K562 (cell line): ENCODE data around the gene ASGR1. TPM values are rescaled to one million over a fixed set of nuclear protein-coding genes. Genes with fewer than 3 reads are reported as not detected.
A peak's percentile ranks its signal among the peaks of the same experiment; 100 is the strongest.

ENCODE experiments used
- DACH1 ChIP-seq: fragments of 450-650 bp; IDR thresholded peaks from 2 replicates; pipeline ENCODE4 v1.6.1; 2018; ENCODE audit not compliant: partially characterized antibody
- DDX20 ChIP-seq: fragments of 450-650 bp; IDR thresholded peaks from 2 replicates; pipeline ENCODE4 v1.6.1; 2016; ENCODE audit warnings: missing genetic modification characterization, low read depth, mild to moderate bottlenecking, missing compliant biosample characterization, moderate library complexity
- E2F3 ChIP-seq: fragments of 250-450 bp; sonication (Bioruptor Pico); IDR thresholded peaks from 2 replicates; pipeline ENCODE4 v1.4.0; 2020; ENCODE audit warnings: mild to moderate bottlenecking
- ESRRA ChIP-seq: fragments of 450-650 bp; IDR thresholded peaks from 2 replicates; pipeline ENCODE4 v1.6.1; 2014; ENCODE audit warnings: low read depth, mild to moderate bottlenecking, moderate library complexity, borderline replicate concordance
- FOXP1 ChIP-seq: sonication (generic); formaldehyde crosslinking; IDR thresholded peaks from 2 replicates; pipeline ENCODE4 v1.8.0; 2022; ENCODE audit warnings: mild to moderate bottlenecking, missing genetic modification reagents
- HINFP ChIP-seq: fragments of 450-650 bp; conservative IDR thresholded peaks from 2 replicates; pipeline ENCODE4 v1.6.1; 2016; ENCODE audit warnings: missing genetic modification characterization, low read depth, mild to moderate bottlenecking, control low read depth, missing compliant biosample characterization
- KAT7 ChIP-seq: sonication (generic); formaldehyde crosslinking; IDR thresholded peaks from 2 replicates; pipeline ENCODE4 v1.8.0; 2022; ENCODE audit warnings: missing genetic modification reagents, mild to moderate bottlenecking, borderline replicate concordance
- MED1 ChIP-seq: sonication (generic); formaldehyde crosslinking; IDR thresholded peaks from 2 replicates; pipeline ENCODE4 v1.8.1; 2023; ENCODE audit warnings: missing genetic modification reagents, borderline replicate concordance
- NR2C1 ChIP-seq, 2 experiments: fragments of 450-650 bp; IDR thresholded peaks; 2 replicates each; pipeline ENCODE4 v1.6.1; 2017; ENCODE audit warnings: mild to moderate bottlenecking in 2 of 2, antibody characterized with exemption in 1 of 2, inconsistent platforms in 1 of 2, missing compliant biosample characterization in 1 of 2, missing genetic modification characterization in 1 of 2
- RBM22 ChIP-seq: fragments of 200-400 bp; formaldehyde crosslinking; IDR thresholded peaks from 2 replicates; pipeline ENCODE4 v1.6.1; 2018; ENCODE audit warnings: low read length, low read depth; ENCODE audit not compliant: poor library complexity, severe bottlenecking
- SMAD3 ChIP-seq: fragments of 450-650 bp; formaldehyde crosslinking; conservative IDR thresholded peaks from 2 replicates; pipeline ENCODE4 v1.4.0; 2020; ENCODE audit warnings: mild to moderate bottlenecking
- TAF1 ChIP-seq: IDR thresholded peaks from 2 replicates; pipeline ENCODE4 v1.6.1; 2011; ENCODE audit warnings: mild to moderate bottlenecking, low read length, moderate library complexity; ENCODE audit not compliant: insufficient read depth, control insufficient read depth, severe bottlenecking; ENCODE audit errors: extremely low read depth
- TOE1 ChIP-seq, 2 experiments: fragments of 450-650 bp in 1 of 2; sonication (generic) in 1 of 2; formaldehyde crosslinking in 1 of 2; IDR thresholded peaks; 2 replicates each; pipeline versions ENCODE4 v1.7.1 to v1.8.0; 2016 to 2022; ENCODE audit warnings: borderline replicate concordance in 2 of 2, mild to moderate bottlenecking in 2 of 2, antibody characterized with exemption in 1 of 2, inconsistent platforms in 1 of 2, low read depth in 1 of 2, missing genetic modification reagents in 1 of 2, moderate library complexity in 1 of 2
- TRIM24 ChIP-seq, 2 experiments: fragments of 450-650 bp; IDR thresholded peaks; 2 replicates each; pipeline ENCODE4 v1.6.1; 2016
- XRCC4 ChIP-seq: IDR thresholded peaks from one replicate; pipeline ENCODE4 v1.6.1; 2011; ENCODE audit not compliant: insufficient read depth, insufficient read length; ENCODE audit errors: extremely low read depth
- ZNF24 ChIP-seq: fragments of 450-650 bp; IDR thresholded peaks from 2 replicates; pipeline ENCODE4 v1.6.1; 2016
- ZNF41 ChIP-seq: fragments of 250-450 bp; sonication (Bioruptor Pico); conservative IDR thresholded peaks from 2 replicates; pipeline ENCODE4 v1.4.0; 2020; ENCODE audit warnings: mild to moderate bottlenecking
- ZNF551 ChIP-seq: fragments of 250-450 bp; sonication (Bioruptor Pico); IDR thresholded peaks from 2 replicates; pipeline ENCODE4 v1.5.0; 2021; ENCODE audit warnings: mild to moderate bottlenecking, moderate library complexity
- ZNF586 ChIP-seq: fragments of 450-650 bp; formaldehyde crosslinking; conservative IDR thresholded peaks from 2 replicates; pipeline ENCODE4 v1.4.0; 2020; ENCODE audit warnings: mild to moderate bottlenecking, moderate library complexity
- ZNF77 ChIP-seq: fragments of 250-450 bp; sonication (Bioruptor Pico); IDR thresholded peaks from 2 replicates; pipeline ENCODE4 v1.5.0; 2020
- polyA plus RNA-seq, 8 experiments: library from polyadenylated mRNA; depleted of rRNA in 4 of 8; stranded (reverse) in 5 of 8; unstranded in 3 of 8; fragments of >200 nt; fragmentation: Nextera tagmentation in 2 of 8; fragmentation: Illumina TruSeq in 1 of 8; extraction: Ambion mirVana in 2 of 8; extraction: Trizol in 1 of 8; gene quantifications; 2 replicates each; pipeline versions ENCODE4 v1.2.1 to v1.2.3, GENCODE V29; 2011 to 2014; ENCODE audit warnings: inconsistent platforms in 1 of 8, missing spikeins in 1 of 8
- total RNA-seq, 7 experiments: library from RNA; depleted of rRNA in 6 of 7; stranded (reverse); fragments of >200 nt in 6 of 7; fragmentation: Illumina TruSeq in 2 of 7; extraction: Trizol in 2 of 7; gene quantifications; 2 replicates each; pipeline versions ENCODE4 v1.2.1 to v1.2.3, GENCODE V29; 2011 to 2021; ENCODE audit warnings: low replicate concordance in 1 of 7
- TF ChIP-seq, protein P1 (sequence below), 2 experiments: fragments of 200-800 bp in 1 of 2; sonication (Bioruptor generic) in 1 of 2; sonication (generic) in 1 of 2; formaldehyde crosslinking in 1 of 2; IDR thresholded peaks in 1 of 2; conservative IDR thresholded peaks in 1 of 2; 2 replicates each; pipeline versions ENCODE4 v1.5.0 to v1.6.1; 2016 to 2020; ENCODE audit warnings: missing compliant biosample characterization in 1 of 2, missing genetic modification characterization in 1 of 2, missing genetic modification reagents in 1 of 2
- TF ChIP-seq, protein P2 (sequence below): fragments of 250-450 bp; sonication (Bioruptor Pico); IDR thresholded peaks from 2 replicates; pipeline ENCODE4 v1.9.0; 2021; ENCODE audit warnings: mild to moderate bottlenecking, inconsistent platforms

The ASGR1 gene
- total and polyA plus RNA-seq, 9 of the 15 experiments (the other 6 are each of a cell fraction or from before 2014, with no cell fraction given): 0.11 to 1.0 (median 0.64) TPM; not detected in 2

- TF ChIP-seq ZNF586 (CRISPR knock-in tag): no peak
- TF ChIP-seq ZNF24: no peak
- TF ChIP-seq E2F3: no peak
- no peak for TF ChIP-seq RBM22
- no peak for TF ChIP-seq ZNF77 (CRISPR knock-in tag)
- TF ChIP-seq ZNF41 (CRISPR knock-in tag): no peak
- TF ChIP-seq TOE1 (IDR thresholded peaks at IDR 0.05; ENCODE audit: borderline replicate concordance): no peak
- no peak for TF ChIP-seq TOE1 (CRISPR knock-in tag; IDR thresholded peaks at IDR 0.05; ENCODE audit: borderline replicate concordance, low read depth)
- no peak for TF ChIP-seq NR2C1 (IDR thresholded peaks at IDR 0.05)
- no peak for TF ChIP-seq NR2C1 (tag; IDR thresholded peaks at IDR 0.05)
- TF ChIP-seq, protein P1, sequence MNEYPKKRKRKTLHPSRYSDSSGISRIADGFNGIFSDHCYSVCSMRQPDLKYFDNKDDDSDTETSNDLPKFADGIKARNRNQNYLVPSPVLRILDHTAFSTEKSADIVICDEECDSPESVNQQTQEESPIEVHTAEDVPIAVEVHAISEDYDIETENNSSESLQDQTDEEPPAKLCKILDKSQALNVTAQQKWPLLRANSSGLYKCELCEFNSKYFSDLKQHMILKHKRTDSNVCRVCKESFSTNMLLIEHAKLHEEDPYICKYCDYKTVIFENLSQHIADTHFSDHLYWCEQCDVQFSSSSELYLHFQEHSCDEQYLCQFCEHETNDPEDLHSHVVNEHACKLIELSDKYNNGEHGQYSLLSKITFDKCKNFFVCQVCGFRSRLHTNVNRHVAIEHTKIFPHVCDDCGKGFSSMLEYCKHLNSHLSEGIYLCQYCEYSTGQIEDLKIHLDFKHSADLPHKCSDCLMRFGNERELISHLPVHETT (CRISPR knock-in tag; conservative IDR thresholded peaks at IDR 0.05 in 1 of 2, IDR thresholded peaks at IDR 0.05 in 1 of 2): no peak
- no peak for TF ChIP-seq DACH1
- TF ChIP-seq DDX20 (tag): no peak
- no peak for TF ChIP-seq KAT7 (CRISPR knock-in tag)
- TF ChIP-seq SMAD3 (CRISPR knock-in tag): no peak
- TF ChIP-seq, protein P2, sequence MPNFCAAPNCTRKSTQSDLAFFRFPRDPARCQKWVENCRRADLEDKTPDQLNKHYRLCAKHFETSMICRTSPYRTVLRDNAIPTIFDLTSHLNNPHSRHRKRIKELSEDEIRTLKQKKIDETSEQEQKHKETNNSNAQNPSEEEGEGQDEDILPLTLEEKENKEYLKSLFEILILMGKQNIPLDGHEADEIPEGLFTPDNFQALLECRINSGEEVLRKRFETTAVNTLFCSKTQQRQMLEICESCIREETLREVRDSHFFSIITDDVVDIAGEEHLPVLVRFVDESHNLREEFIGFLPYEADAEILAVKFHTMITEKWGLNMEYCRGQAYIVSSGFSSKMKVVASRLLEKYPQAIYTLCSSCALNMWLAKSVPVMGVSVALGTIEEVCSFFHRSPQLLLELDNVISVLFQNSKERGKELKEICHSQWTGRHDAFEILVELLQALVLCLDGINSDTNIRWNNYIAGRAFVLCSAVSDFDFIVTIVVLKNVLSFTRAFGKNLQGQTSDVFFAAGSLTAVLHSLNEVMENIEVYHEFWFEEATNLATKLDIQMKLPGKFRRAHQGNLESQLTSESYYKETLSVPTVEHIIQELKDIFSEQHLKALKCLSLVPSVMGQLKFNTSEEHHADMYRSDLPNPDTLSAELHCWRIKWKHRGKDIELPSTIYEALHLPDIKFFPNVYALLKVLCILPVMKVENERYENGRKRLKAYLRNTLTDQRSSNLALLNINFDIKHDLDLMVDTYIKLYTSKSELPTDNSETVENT (CRISPR knock-in tag): no peak
- no peak for TF ChIP-seq MED1 (CRISPR knock-in tag)
- no peak for TF ChIP-seq FOXP1
- TF ChIP-seq TRIM24 (IDR thresholded peaks at IDR 0.05): no peak
- no peak for TF ChIP-seq ZNF551
- no peak for TF ChIP-seq ESRRA
- no peak for TF ChIP-seq HINFP
- TF ChIP-seq XRCC4: no peak
- TF ChIP-seq TAF1: peak; percentile 87
Observed at GRCh38 chr17:7219812-7220592, 40.8 kb upstream of the ASGR1 start, which contains the start of the genes ACADVL and DLG4 (continued).
